Natural killer cell (primary cell): ENCODE results near the gene PTCD3. TPM values are rescaled to one million over a fixed set of nuclear protein-coding genes. Genes with fewer than 3 reads are reported as not detected.

ENCODE experiments used
- ATAC-seq, 3 donors: fragments of 150-1000 bp in 2 of 3; fragments of 200-7000 bp in 1 of 3; cut with Tn5 transposase; 1 replicate in 1 of 3; 2 replicates in 2 of 3; pipeline ENCODE4 v1.10.0; 2021; ENCODE audit warnings: mild to moderate bottlenecking in 2 of 3, moderate library complexity in 2 of 3
- DNase-seq, 2 donors: peaks; one replicate each; pipeline versions ENCODE4 v3.0.0 to v3.0.0-alpha.2; 2013 to 2021; ENCODE audit warnings: mixed read lengths in 1 of 2
- H3K27ac ChIP-seq: one replicate; pipeline ENCODE4 v1.5.1; 2013; ENCODE audit warnings: mild to moderate bottlenecking, low read length
- H3K27me3 ChIP-seq: one replicate; pipeline ENCODE4 v1.6.1; 2013; ENCODE audit warnings: low read length; ENCODE audit not compliant: control insufficient read depth, insufficient read depth
- H3K36me3 ChIP-seq: one replicate; pipeline ENCODE4 v1.6.1; 2013; ENCODE audit warnings: low read length; ENCODE audit not compliant: control insufficient read depth, insufficient read depth
- H3K4me1 ChIP-seq: one replicate; pipeline ENCODE4 v1.6.1; 2013; ENCODE audit warnings: low read length; ENCODE audit not compliant: control insufficient read depth, insufficient read depth
- H3K4me3 ChIP-seq: one replicate; pipeline ENCODE4 v1.5.1; 2013; ENCODE audit warnings: low read length
- H3K9me3 ChIP-seq: one replicate; pipeline ENCODE4 v1.6.1; 2013; ENCODE audit warnings: low read length; ENCODE audit not compliant: control insufficient read depth, insufficient read depth
- H3K27ac Mint-ChIP-seq, 2 donors: one replicate each; pipeline ENCODE4 v1.8.0; 2022; ENCODE audit warnings: mild to moderate bottlenecking in 2 of 2, mixed read lengths in 2 of 2, moderate library complexity in 1 of 2
- H3K27me3 Mint-ChIP-seq, 2 donors: one replicate each; pipeline ENCODE4 v1.8.0; 2022; ENCODE audit warnings: low read depth in 2 of 2, mixed read lengths in 2 of 2
- H3K36me3 Mint-ChIP-seq: one replicate; pipeline ENCODE4 v1.8.0; 2022; ENCODE audit warnings: mixed read lengths
- H3K4me1 Mint-ChIP-seq, 2 donors: one replicate each; pipeline ENCODE4 v1.8.0; 2022; ENCODE audit warnings: mixed read lengths in 2 of 2
- H3K4me3 Mint-ChIP-seq: one replicate; pipeline ENCODE4 v1.8.0; 2022; ENCODE audit warnings: mild to moderate bottlenecking, moderate library complexity, mixed read lengths
- H3K9me3 Mint-ChIP-seq, 2 donors: one replicate each; pipeline ENCODE4 v1.8.0; 2022; ENCODE audit warnings: mixed read lengths in 2 of 2
- WGBS: methylation state at CpG from one replicate; pipeline ENCODE4 v1.1.7; 2013; ENCODE audit warnings: missing lambda C conversion rate; ENCODE audit not compliant: insufficient coverage; 5-methylcytosine and 5-hydroxymethylcytosine counted together
- intact Hi-C: fragments of 100-400 bp; cut with micrococcal nuclease; formaldehyde crosslinking; loops from one replicate; pipeline ENCODE4 v1.14.2; 2022
- total RNA-seq, 4 donors: library from RNA; stranded (reverse); fragments of 120-200 nt in 1 of 4; gene quantifications; one replicate each; pipeline versions ENCODE4 v1.2.3 to v1.2.4, GENCODE V29; 2013 to 2022
- TF ChIP-seq, protein P1 (sequence below): fragments of 200-600 bp; IDR thresholded peaks from one replicate; pipeline ENCODE4 v1.8.0; 2022; ENCODE audit warnings: antibody characterized with exemption

Gene PTCD3
- total RNA-seq, 3 donors from 2014 or later (not counting 1 experiment from before 2014, with no cell fraction given), result 115 to 146 (median 128) TPM

DNA sequence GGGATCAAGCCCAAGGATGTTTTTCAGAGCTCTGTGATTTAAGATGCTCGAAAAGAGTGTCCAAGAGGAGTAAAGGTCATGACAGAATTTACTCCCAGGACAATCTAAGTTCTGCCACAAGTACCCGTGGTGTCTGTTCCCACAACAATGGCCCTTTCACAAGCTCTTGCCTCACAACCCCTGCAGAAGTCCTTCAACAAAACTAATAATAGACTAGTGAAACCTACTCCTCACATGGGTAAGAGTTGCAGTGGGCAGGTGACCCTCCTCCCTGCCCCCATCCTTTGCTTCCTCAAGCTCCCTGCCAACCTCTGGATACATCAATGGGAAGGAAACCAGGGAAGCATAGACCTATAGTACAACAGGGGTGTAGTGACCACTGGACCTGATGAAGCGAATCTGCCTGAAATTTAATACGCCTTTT lies 34.9 kb downstream of the PTCD3 start:
- Mint-ChIP-seq H3K36me3 (peaks cover 16% of the 10 kb centered on the region), H3K9me3 (no peaks in the 10 kb centered on the region), H3K27ac (peak overlapping the region; percentile 5 to 70), H3K27me3 (no peaks in the 10 kb centered on the region), H3K4me1 (peaks cover 0 to 7% of the 10 kb centered on the region in 2 donors), H3K4me3 (no peak overlapping the region)
- DNase-seq (no peak), ATAC-seq (no peak)
- H3K4me1 ChIP-seq, result no peaks in the 10 kb centered on the region
- TF ChIP-seq, protein P1, sequence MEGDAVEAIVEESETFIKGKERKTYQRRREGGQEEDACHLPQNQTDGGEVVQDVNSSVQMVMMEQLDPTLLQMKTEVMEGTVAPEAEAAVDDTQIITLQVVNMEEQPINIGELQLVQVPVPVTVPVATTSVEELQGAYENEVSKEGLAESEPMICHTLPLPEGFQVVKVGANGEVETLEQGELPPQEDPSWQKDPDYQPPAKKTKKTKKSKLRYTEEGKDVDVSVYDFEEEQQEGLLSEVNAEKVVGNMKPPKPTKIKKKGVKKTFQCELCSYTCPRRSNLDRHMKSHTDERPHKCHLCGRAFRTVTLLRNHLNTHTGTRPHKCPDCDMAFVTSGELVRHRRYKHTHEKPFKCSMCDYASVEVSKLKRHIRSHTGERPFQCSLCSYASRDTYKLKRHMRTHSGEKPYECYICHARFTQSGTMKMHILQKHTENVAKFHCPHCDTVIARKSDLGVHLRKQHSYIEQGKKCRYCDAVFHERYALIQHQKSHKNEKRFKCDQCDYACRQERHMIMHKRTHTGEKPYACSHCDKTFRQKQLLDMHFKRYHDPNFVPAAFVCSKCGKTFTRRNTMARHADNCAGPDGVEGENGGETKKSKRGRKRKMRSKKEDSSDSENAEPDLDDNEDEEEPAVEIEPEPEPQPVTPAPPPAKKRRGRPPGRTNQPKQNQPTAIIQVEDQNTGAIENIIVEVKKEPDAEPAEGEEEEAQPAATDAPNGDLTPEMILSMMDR, result no peak
- H3K9me3 ChIP-seq, result no peaks in the 10 kb centered on the region
- WGBS, result 92% methylated on average over 4 of the region's 4 CpGs
- no peaks in the 10 kb centered on the region for H3K27me3 ChIP-seq
- intact Hi-C loops, result no loop called here
- H3K4me3 ChIP-seq, result no peak overlapping the region
- peaks cover 66% of the 10 kb centered on the region for H3K36me3 ChIP-seq
- H3K27ac ChIP-seq, result no peak overlapping the region

- Mint-ChIP-seq H3K36me3 (peaks cover under 1% of the 10 kb centered on the region), H3K27me3 (no peaks in the 10 kb centered on the region), H3K27ac (peak overlapping the region in 1 of 2 donors; percentile 29), H3K4me3 (no peak overlapping the region), H3K4me1 (peaks cover 0 to 7% of the 10 kb centered on the region in 2 donors), H3K9me3 (no peaks in the 10 kb centered on the region)
- TF ChIP-seq, protein P1, result no peak
- Histone ChIP-seq H3K27ac (no peak overlapping the region), H3K27me3 (no peaks in the 10 kb centered on the region), H3K4me3 (no peak overlapping the region), H3K9me3 (no peaks in the 10 kb centered on the region), H3K4me1 (no peaks in the 10 kb centered on the region), H3K36me3 (peaks cover 66% of the 10 kb centered on the region)
- ATAC-seq (no peak), DNase-seq (no peak)
- intact Hi-C loops, result no loop called here
- WGBS, result no CpG with 5 or more reads among the region's 3 CpGs
These were observed 36.6 kb downstream of the PTCD3 start for GRCh38 chr2:86142436-86143257.

DNA sequence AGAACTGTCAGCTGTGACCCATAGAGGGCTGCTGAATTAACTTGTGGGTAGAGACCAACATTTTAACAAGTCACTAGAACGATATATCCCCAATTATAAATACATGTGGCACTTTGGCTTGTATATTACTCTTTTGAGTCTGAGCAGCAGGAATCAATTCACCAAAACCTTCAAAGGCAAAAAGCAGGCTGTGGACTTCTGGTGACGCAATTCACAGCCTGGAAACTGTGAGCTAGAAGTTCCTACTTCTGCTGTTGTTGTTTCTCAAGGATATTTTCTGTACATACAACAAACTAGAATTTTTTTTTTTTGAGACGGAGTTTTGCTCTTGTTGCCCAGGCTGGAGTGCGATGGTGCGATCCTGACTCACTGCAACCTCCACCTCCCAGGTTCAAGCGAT lies 37.3 kb downstream of the PTCD3 start:
- no peaks in the 10 kb centered on the region for H3K36me3 Mint-ChIP-seq
- DNase-seq, result no peak
- TF ChIP-seq, protein P1, result no peak
- Histone ChIP-seq H3K27ac (no peak overlapping the region), H3K27me3 (no peaks in the 10 kb centered on the region), H3K9me3 (no peaks in the 10 kb centered on the region), H3K4me1 (no peaks in the 10 kb centered on the region), H3K4me3 (no peak overlapping the region), H3K36me3 (peaks cover 66% of the 10 kb centered on the region)
- H3K4me1 Mint-ChIP-seq, result peaks cover 0 to 7% of the 10 kb centered on the region in 2 donors
- H3K27me3 Mint-ChIP-seq, result no peaks in the 10 kb centered on the region
- no peak for ATAC-seq
- H3K9me3 Mint-ChIP-seq, result no peaks in the 10 kb centered on the region
- WGBS, result 93% methylated on average over 6 of the region's 6 CpGs
- intact Hi-C loops, result no loop called here
- no peak overlapping the region for H3K4me3 Mint-ChIP-seq
- peak overlapping the region in 1 of 2 donors; percentile 29 for H3K27ac Mint-ChIP-seq
